UCSD-AML1 (cell line): Measurements from ENCODE around the gene CD52.

Experiments
- DNase-seq: peaks from one replicate; lab custom pipeline; 2025; ENCODE audit not compliant: unreplicated experiment; lab: John Stamatoyannopoulos, UW

The CD52 gene

DNA sequence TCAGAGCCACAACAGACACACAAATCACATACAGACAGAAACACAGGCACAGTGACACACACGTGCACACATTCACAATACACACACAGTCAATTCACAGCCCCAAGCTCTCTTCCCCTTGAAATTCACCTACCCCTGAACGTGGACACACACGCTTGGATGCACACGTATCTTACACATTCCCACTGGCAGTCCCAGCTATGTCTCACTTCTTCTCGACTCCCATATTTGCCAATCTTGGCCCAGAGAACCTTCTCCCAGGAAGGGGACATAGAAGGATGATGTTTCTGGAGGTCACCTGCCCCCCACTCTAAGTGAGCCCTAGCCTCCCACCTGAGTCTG lies 34.6 kb downstream of the CD52 start:
- no peak for DNase-seq

DNA sequence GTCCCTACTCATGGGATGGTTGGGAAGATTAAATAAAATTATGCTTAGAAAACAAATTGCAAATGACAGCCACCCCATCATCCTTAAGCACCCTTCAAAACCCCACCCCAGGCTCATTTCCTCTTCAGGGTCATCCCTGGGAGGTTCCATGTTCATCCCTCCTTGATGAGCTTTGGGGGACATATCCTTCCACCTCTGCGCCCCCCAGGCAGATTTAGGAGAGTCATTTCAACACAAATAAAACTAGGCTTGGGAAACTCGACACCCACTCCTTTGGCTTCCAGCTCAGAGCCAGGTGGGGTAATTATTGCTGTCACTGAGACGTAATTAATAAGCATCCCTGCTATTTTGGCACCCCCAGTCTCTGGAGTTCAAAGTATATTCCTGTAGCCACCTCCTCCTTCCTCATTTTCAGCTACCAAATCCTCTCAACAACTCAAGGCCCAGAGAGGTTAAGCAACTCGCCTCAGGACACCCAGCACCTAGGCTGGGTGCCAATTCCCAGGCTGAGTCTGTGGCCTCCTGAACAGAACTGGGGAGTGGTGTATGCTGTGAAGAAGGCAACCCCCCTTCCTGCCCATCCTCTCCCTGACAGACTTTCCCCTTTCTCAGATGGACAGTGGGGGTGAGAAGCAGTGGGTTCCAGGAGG lies 35.6 kb downstream of the CD52 start:
- no peak for DNase-seq

DNA sequence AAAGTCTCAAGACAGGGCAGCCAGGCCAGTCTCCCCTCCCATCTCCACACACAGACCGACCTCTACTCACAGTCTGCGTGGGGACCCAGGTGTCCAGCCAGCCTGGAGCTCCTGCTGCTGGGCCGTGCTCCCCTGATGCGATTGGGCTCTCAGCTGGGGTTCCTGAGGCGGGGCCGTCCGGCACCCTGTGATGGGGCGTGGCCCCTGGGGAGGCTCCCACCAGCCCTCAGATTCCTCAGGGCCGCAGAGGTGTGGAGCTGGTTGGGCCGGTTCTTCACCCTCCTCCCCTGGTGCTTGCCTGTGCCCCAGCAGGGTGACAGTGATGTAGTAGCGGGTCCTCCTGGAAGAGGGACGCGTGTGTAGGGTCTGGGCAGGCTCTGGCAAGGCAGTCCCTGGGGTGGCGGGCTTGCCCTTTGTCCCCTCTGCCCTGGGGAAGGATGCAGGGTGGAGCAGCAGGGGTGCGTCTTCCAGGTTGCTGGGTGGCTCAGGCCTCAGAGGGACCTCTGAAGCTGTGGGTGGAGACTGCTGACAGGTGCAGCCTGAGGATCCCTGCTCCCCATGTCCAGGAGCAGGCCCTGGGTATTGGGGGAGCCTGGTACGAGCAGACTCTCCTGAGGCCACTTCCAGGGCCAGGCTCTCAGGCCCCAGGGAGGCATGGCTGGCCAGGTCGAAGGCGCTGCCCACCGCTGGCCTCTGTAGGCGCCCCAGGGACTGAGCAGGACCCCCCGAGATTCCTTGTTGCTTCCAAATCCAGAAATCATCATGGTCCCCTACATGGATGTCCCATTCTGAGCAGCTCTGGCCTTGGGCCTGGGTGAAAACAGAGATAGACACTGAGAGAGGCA lies 36.4 kb downstream of the CD52 start, which contains the start of gene CRYBG2:
Gene CRYBG2, minus strand, starts transcription at position 155 of the 845 bp plus-strand sequence. CDS start 7,473 bp downstream, outside the sequence.
- DNase-seq = no peak

DNA sequence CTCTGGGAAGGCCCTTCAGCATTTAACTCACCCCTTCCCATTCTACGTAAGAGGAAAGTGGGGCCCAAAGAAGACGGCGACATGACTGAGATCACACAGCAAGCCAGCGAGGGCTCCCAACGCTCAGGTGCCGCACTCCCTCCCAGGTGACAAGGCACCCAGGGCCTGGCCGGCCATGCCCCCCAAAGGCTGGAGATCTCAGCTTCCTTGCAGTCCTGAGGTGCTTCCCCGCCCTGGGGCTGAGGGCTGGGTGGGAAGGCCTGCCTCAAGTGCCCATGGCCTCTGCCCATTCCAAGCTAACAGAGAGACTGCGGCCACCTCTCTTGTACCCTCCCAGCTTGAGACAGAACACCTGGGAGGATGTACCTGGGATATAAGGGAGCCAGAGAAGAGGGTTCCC lies 37.2 kb downstream of the CD52 start:
- no peak for DNase-seq

DNA sequence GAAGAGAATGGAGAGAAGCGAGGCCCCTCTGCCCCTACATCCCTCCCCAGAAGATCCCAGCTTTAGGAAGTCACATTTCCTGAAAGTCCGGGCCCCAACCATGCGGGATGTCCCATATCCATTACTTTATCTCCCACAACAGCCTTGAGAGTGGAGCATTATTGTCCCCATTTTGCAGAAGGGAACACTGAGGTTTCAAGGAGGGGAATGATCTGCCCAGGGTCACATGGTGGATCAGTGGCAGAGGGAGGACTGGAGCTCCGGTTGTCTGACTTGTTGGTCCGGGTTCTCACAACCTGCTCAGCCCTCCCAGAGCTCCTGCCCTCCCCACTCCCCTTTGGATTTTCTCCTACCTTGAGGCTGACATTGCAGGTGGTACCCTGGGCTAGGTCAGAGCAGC lies 38.3 kb downstream of the CD52 start:
- no peak for DNase-seq

GRCh38 chr1:26357121-26357602 lies 39.4 kb downstream of the CD52 start:
- no peak for DNase-seq

GRCh38 chr1:26358411-26359384 lies 40.9 kb downstream of the CD52 start:
- DNase-seq = no peak

GRCh38 chr1:26359981-26360806 lies 42.4 kb downstream of the CD52 start:
- DNase-seq = no peak

DNA sequence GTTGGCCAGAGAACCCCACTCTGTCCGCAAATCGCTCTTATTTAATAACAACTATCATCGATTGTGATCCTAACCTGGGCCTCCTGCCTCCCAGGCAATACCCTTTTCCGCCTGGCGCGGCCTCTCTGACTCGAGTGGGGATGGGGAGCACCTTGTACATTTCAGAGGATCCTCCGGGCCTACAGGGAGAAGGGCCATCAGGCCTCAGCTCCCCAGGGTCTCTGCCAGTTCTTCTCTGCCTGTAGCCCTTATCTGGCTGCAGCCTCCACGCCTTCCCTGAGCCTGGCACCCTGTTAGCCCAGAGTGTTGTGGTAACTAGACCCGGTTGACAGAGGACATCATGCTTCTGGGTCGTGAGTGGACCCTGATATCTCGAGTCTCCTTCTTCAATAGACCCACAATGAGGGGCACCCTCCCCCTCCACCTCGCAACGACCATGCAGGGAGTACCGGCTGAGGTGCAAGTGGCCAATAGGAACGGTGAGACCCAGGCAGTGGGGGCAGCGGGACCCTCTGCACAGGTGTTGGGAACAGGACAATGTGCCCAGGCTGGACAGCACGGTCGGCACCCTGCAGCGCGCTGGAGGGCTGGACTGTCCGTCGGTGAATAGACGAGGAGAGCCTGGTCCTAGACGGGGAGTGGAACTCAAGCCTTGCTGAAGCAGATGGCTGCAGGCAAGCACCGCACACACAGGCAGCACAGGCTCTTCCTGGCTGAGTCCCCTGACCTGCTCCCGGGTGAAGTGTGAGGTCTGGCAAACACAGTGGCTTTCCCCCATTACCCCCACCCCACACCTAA lies 43.2 kb downstream of the CD52 start:
- DNase-seq = no peak

DNA sequence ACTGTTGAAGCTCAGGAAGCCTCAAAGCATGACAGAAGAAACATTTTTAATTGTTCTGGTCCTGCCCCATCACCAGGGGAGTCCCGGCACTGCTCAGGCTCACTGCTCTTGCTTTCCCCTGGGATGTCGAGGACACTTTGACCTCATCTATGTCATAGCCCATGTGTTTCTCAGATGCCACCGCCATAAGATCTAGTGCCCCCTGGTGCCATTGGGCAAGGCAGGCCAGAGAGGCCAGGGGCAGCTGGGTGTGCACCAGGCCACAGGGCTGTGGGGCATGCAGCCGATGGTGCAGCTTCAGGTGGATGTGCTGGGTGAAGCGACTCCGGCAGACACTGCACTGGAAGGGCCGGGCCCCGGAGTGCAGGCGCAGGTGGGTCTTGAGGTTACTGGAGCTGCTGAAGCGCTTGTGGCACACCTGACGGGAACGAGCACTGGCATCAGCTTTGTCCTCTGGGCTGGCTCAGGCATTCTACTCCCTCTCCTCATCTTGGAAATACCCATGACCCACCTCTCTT lies 43.9 kb downstream of the CD52 start:
- no peak for DNase-seq

DNA sequence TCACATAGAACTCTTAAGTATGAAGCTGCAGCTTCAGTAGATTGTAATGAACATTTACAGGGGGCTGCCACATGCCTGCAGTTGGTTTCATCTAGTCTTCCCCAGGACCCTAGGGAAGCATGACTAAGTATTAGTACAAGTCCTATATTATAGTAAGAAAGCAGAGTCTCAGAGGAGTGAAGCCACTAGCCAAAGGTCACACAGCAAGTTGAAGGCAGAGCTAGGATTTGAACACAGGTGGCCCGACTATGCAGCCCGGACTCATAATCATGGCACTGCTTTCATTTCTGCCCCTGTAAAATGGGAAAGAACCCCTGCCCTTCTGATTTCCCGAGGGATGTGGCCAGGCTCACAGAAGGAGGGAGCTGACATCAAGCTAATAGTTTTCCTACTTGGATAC lies 44.6 kb downstream of the CD52 start:
- DNase-seq = no peak

DNA sequence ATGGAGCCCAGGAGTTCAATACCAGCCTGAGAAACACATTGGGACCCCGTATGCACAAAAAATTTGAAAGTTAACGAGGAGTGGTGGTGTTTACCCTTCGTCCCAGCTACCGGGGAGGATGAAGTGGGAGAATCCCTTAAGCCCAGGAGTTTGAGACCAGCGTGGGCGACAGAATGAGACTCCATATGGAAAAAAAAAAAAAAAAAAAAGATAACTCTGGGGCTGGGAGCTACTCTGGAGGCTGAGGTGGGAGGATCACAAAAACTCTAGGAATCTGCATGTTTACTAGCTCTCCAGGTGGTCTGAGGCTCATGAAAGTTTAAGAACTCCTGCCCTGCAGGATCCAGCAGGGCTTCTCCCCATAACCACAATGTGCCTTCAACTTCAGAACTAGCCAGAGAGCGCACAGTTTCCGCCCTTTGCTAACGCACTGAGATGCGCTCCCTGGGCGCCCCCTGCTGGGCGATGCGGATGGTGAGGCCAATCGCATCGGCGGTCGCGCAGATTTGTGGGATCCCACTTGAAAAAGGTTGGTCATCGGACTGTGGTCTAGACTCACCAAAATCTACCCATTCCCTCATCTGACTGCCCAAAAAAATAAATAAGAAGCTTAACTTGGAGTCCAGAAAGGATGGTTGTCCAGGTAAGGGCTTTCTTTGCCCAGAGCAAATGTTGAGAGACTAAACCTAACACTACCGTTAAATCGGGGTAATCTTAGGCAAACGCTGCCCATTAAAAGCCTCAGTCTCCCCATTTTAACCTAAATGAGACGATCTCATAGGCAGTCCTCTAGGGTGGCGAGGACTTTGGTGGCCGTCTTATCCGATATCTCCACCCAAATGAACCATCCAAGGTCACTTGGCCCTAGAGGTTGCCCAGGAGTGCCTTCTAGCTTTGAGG lies 46.0 kb downstream of the CD52 start:
- peak; percentile 86 for DNase-seq

- no peak for DNase-seq
Observed at GRCh38 chr1:26364956-26365355, 47.2 kb downstream of the CD52 start.

- DNase-seq = no peak
Observed at GRCh38 chr1:26367441-26367840, 49.7 kb downstream of the CD52 start.

DNA sequence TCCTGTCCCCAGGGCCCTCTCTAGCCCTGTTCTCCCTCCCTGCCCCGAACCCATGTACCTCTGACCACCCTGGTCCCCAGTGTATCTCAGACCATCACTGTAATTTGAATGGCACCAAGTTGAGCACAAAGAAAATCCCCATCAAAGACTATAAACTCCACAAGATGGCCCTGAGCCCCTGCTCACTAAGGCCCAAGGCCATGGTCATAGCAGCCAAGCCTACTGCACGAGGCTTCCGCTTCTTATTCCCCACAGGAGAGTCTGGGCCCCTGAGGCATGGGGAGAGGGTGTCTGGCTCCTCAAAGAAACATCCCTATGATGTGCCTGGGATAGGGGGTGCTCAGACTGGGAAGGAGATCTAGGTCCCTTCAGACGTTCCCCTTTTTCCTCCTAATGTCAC lies 50.2 kb downstream of the CD52 start:
- no peak for DNase-seq

DNA sequence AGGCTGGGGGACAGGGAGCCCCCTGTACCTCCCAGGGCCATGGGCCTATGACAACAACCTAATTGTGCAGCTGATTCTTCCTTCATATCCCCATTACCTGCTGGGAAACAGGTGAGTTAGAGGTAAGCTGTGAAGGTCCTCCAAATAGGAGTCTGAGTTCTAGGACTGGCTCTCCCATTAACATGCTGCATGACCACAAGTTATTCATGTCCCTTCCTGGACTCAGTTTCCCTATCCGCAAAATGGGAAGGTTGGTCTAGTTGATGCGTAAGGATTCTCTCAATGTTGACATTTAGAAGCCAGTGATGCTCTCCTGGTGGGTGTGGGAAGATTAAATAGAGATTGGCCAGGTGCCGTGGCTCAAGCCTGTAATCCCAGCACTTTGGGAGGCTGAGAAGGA lies 50.7 kb downstream of the CD52 start:
- no peak for DNase-seq
